GM04504 (cell line): ENCODE measurements around the gene ZBED3.

ENCODE experiments used
- DNase-seq: peaks from one replicate; pipeline ENCODE4 v3.0.0-alpha.2; 2012; ENCODE audit warnings: low read depth

Gene ZBED3

DNA sequence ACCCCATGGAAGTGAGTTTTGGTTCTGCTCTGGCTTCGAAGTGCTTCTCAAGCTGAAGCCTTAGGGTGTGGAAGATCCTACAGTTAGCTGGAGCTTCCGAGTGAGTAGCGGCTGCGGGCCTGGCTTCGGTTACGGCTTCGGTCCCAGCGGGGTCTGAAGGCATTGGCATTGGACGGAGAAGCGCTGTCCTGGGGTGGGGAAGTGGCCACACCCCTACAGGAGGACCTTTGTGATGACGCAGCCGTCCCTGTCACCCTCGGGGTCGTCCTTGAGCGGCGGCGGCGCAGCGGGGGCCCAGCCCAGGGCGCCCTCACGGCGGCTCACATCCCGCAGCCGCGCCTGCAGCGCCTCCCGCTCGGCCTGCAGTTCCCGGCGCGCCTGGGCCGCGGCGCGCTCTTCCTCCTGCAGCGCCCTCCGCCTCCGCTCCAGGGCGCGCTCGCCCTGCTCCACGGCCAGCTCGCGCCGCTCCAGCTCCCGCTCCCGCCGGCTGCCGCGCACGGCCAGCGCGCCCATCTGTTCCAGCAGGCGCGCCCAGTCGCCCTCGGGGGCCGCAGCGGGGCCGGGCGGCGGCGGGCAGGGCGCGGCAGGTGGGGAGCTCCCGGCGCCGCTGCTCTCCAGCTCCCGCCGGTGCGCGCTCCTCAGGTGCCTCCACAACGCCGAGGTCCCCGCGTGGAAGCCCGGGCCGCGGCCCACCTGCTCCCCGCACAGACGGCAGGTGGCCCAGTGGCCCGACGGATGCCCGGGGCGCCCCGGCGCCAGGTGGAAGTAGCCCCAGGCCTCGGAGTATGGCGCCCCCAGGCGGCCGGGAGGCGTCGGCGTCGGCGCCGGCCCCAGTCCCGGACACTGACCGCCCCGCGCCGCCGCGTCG, 9.9 kb downstream of the ZBED3 start:
- DNase-seq, result peak; percentile 32

DNA sequence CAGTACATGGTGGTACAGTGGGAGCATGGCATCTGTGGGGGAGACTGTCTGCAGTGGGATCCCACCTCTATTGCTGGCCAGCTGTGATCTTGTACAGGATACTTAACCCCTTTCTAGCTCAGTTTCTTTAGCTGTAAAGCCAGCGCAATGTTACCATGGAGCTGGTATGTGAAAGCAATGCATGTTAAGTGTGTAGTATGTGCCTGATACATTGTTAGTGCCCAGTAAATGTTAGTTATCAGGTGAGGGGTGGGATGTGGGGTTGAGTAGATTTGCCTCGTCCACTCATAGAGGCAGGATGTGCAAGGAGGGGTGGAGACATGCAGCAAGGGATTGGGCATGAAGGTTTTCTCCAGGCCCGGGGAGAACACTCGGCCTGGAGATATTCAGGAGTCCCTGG, 12.3 kb downstream of the ZBED3 start:
- no peak for DNase-seq

- no peak for DNase-seq
Measured at GRCh38 chr5:77073667-77074066, 13.4 kb downstream of the ZBED3 start.

GRCh38 chr5:77066823-77067442, 20.2 kb downstream of the ZBED3 start:
- peak; percentile 56 for DNase-seq

GRCh38 chr5:77066184-77066583, 20.9 kb downstream of the ZBED3 start:
- no peak for DNase-seq

DNA sequence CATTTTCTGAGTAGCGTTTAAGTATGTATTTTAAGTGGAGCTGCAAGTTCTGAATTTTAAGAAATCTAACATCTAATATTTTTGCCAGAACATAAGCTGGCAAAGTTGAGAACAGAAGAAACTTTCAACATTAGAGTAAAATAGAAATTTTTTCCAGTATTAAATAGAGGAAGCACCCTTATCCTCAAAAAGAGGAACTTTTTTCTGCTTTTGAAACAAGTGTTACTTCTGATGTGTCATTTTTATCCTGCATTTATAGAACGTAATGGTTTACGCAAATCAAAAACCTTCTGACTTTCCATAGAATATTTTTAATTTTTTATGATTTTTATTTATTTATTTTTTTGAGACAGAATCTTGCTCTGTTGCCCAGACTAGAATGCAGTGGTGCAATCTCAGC, 21.8 kb downstream of the ZBED3 start:
- no peak for DNase-seq

DNA sequence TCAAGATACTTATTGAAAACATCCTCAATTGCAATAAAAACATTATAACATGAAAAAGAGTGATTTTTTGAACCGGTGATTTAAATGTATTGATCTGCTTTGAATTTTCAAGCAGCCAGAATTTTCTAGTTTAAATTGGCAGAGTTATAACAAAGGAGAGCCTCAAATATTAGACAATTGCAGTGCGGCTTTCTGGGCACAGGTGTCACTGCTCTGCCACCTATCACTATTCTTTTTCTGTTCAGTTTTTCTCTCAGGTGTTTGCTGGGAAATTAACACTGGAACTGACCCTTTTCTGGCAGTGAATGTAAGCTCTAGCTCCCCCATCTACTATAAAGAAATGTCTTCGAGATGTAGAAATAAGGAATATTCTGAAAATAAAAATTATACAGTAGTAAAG, 23.0 kb downstream of the ZBED3 start:
- DNase-seq, result no peak

DNA sequence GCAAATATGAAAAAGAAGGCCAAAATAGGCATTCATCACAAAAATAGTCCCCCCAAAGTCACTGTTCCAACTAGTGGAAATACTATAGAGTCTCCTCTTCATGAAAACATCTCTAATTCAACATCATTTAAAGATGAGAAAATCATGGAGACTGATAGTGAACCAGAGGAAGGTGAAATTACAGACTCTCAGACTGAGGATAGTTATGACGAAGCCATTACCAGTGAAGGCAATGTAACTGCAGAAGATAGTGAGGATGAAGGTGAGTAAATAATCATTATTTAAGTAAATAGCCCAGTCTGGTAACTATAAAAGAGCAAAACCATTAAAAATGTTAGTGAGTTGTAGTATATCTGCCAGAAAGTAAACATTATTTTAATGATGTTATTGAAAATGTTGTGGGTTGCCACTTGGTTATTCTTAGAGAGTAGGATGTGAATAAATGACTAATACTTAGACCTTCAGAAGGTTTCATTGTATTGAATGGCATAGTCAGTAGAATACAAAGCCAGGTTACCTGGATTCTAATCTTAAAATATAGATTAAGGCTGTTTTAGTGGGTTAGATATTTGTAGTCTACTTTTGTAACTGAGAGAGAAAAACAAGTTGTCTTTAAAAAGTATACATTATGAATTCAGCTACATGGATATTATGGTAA, 40.5 kb downstream of the ZBED3 start:
- DNase-seq, result no peak

DNA sequence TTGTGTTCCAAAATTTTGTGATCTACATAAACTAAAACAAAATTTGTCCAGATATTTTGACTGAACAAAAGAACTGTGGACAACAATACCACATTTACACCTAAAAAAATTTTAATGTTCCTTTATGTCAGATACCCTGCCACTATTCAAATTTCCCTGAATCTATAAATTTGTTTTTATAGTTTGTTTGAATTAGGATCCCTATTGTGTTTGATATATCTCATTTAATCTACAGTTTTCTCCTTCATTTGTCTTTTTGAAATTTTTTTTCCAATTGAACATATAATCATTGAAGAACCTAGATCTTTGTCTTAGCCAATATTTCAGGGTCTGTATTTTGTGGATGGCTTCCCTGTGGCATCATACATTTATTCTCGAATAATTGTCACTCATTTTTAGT, 51.1 kb downstream of the ZBED3 start:
- no peak for DNase-seq

GRCh38 chr5:77033338-77033737, 53.7 kb downstream of the ZBED3 start:
- DNase-seq, result no peak

DNA sequence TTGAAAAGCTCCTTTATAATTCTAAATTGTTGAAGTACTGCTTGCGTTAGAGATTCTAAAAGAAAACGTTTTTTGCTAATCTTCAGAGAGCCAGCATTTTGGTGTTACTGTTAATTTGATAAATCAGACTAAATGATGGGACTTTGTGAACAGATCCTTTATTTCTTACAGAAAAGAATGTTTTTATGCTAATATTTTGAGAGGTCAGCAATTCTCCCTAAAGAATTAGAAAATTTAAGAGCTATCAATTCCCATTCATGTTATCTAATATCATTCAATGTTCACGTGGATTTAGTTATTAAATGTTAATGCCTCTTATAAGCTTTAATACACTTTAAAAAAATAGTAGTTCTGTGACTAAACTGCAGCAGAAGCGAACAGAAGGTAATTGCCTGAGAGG, 54.5 kb downstream of the ZBED3 start:
- DNase-seq, result no peak

DNA sequence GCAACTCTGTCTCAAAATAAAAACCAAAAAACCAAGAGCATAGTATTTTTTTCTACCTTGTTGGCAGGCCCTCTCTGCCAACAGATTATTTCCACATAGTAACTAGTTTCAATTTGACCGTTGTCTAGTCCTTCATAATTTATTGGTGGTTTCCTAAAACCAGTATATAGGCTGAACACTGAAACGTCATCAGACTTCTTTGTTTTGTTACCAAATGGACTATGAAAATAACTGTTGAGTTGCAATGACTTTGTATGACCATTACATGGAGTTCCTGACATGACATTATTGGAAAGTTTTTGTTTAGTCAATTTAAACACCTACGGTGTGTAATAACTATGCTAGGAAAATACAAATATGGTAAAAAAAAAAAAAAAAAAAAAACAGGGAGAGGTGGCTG, 55.2 kb downstream of the ZBED3 start:
- DNase-seq, result no peak

- peak; percentile 77 for DNase-seq
Measured at GRCh38 chr5:77030097-77031071, 56.7 kb downstream of the ZBED3 start, which contains the start of gene AGGF1. AGGF1 (plus strand) TSS chr5:77030404; CDS start chr5:77030767, 363 bp downstream.

DNA sequence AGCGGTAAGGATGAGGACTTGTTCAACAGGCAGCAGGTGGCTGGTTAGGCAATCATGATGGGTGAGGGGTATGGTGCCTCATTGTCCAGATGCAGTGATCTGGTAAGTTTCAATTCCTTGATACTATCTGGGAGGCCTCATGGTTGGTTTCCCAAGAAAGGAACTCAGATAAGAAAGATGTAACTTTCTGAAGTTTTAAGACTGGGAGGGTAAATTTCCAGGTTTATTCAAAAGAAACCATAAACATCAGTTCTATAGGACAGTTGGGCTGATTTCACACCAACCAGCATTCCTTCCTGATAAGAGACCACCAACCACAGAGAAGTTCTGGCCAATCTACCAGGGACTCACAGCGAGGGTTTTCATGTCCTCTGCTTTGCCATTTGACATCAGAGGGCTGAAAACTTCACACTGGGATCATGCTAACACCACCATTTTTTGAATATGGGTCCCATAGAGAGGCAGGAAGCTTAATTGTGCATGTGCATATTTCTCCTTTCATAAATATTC, 57.7 kb downstream of the ZBED3 start:
- no peak for DNase-seq

GRCh38 chr5:77028631-77029375, 58.3 kb downstream of the ZBED3 start:
- no peak for DNase-seq

- DNase-seq, result no peak
Measured at GRCh38 chr5:77024490-77024889, 62.6 kb downstream of the ZBED3 start.

DNA sequence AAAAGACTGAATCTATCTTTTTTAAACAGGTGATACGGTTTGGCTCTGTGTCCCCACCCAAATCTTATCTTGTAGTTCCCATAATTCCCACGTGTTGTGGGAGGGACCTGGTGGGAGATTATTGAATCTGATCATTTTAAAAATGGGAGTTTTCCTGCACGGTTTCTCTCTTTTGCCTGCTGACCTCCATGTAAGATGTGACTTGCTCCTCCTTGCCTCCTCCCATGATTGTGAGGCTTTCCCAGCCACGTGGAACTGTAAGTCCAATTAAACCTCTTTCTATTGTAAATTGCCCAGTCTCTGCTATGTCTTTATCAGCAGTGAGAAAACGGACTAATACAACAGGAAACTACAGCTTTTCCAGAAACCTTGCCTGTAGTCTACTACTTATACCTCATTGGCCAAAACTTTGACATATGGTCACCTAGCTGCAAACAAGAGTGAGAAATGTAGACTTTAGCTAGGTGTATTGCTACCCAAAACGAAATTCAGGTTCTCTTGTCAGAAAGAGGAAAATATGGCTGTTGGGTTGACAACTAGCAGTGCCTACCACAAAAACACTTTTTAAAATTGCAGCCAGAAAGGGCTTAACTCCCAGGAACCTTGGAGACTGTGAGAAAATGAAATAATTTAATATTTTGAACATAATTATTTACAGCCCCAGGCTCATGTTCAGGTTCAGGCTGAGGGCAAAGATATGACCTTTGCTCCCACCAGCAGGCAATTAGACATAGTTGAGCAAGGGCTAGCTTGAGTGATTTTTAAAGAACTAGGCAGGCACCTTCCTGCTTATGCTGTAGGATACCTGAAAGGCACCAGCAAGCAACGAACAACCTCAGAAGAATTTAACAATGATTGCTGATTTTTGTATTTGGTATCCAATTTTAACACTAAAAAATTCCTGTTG, 64.3 kb downstream of the ZBED3 start:
- no peak for DNase-seq
